HG03025 (cell line): ENCODE results near the gene NDUFAF7.
A peak's percentile ranks its signal among the peaks of the same experiment; 100 is the strongest.
"Not testable (repeated sequence)": the region's sequence is repeated elsewhere in the genome, so short reads cannot be mapped to it uniquely, and the experiment has no call there.

Experiments used
- ATAC-seq: cut with Tn5 transposase; IDR thresholded peaks from one replicate; pipeline ENCODE4 v1.9.1; 2021; ENCODE audit warnings: mild to moderate bottlenecking, moderate library complexity; ENCODE audit not compliant: unreplicated experiment, low FRiP score

The NDUFAF7 gene

GRCh38 chr2:37211212-37211611, 20.2 kb upstream of the NDUFAF7 start:
- no peak for ATAC-seq

GRCh38 chr2:37211939-37212338, 19.5 kb upstream of the NDUFAF7 start:
- no peak for ATAC-seq

GRCh38 chr2:37215250-37215649, 16.2 kb upstream of the NDUFAF7 start:
- no peak for ATAC-seq

- no peak for ATAC-seq
These were observed 12.4 kb upstream of the NDUFAF7 start for GRCh38 chr2:37219046-37219445.

GRCh38 chr2:37223131-37223530, 8.3 kb upstream of the NDUFAF7 start:
- no peak for ATAC-seq

GRCh38 chr2:37224063-37224462, 7.4 kb upstream of the NDUFAF7 start:
- no peak for ATAC-seq

GRCh38 chr2:37225129-37225528, 6.3 kb upstream of the NDUFAF7 start:
- not testable (repeated sequence) for ATAC-seq

GRCh38 chr2:37226863-37227262, 4.6 kb upstream of the NDUFAF7 start:
- no peak for ATAC-seq

- no peak for ATAC-seq
These were observed 2.7 kb upstream of the NDUFAF7 start for GRCh38 chr2:37228788-37229187.

- no peak for ATAC-seq
These were observed 877 bp upstream of the NDUFAF7 start for GRCh38 chr2:37230581-37230980.

GRCh38 chr2:37232131-37232933, 874 bp downstream of the NDUFAF7 start:
- ATAC-seq, result no peak

- no peak for ATAC-seq
These were observed 12.0 kb downstream of the NDUFAF7 start for GRCh38 chr2:37243435-37243834.

GRCh38 chr2:37244017-37244416, 12.6 kb downstream of the NDUFAF7 start:
- ATAC-seq, result peak; percentile 69

- no peak for ATAC-seq
These were observed 13.3 kb downstream of the NDUFAF7 start for GRCh38 chr2:37244755-37245154.

- ATAC-seq, result no peak
These were observed 14.7 kb downstream of the NDUFAF7 start for GRCh38 chr2:37246205-37246604.

GRCh38 chr2:37250869-37251740, 19.6 kb downstream of the NDUFAF7 start:
- ATAC-seq, result no peak

- ATAC-seq, result no peak
These were observed 31.1 kb downstream of the NDUFAF7 start for GRCh38 chr2:37262522-37262921.

- no peak for ATAC-seq
These were observed 32.4 kb downstream of the NDUFAF7 start for GRCh38 chr2:37263839-37264238.

GRCh38 chr2:37267685-37268084, 36.2 kb downstream of the NDUFAF7 start:
- no peak for ATAC-seq

GRCh38 chr2:37268111-37268510, 36.7 kb downstream of the NDUFAF7 start:
- ATAC-seq, result no peak

GRCh38 chr2:37271376-37272067, 40.1 kb downstream of the NDUFAF7 start:
- no peak for ATAC-seq
